Activated CD4-positive, alpha-beta memory T cell treated with anti-CD3 and anti-CD28 coated beads, Interleukin-2, amount 10 ng/mL, durations not matched to agents 7 days and 5 days (primary cell): ENCODE data around the gene TPD52L2. TPM values are rescaled to one million over a fixed set of nuclear protein-coding genes. Genes with fewer than 3 reads are reported as not detected.

Source experiments
- CTCF ChIA-PET: fragments of 350-600 bp; sonication (Branson Sonifier 250); formaldehyde crosslinking; loops from one replicate; lab custom pipeline; 2021; ENCODE audit warnings: antibody characterized with exemption, inconsistent platforms; lab: Charles Lee
- POLR2A ChIA-PET: fragments of 350-600 bp; sonication (Branson Sonifier 250); formaldehyde crosslinking; loops from one replicate; lab custom pipeline; 2021; ENCODE audit warnings: antibody characterized with exemption; lab: Charles Lee
- DNase-seq: peaks from one replicate; pipeline ENCODE4 v3.0.0-alpha.2; 2020
- H3K27ac Mint-ChIP-seq: one replicate; pipeline ENCODE4 v1.8.0; 2021; ENCODE audit warnings: mild to moderate bottlenecking, mixed read lengths
- H3K27me3 Mint-ChIP-seq: one replicate; pipeline ENCODE4 v1.8.0; 2021; ENCODE audit warnings: mixed read lengths
- H3K36me3 Mint-ChIP-seq: one replicate; pipeline ENCODE4 v1.8.0; 2021; ENCODE audit warnings: low read depth, mixed read lengths
- H3K4me1 Mint-ChIP-seq: one replicate; pipeline ENCODE4 v1.8.0; 2021; ENCODE audit warnings: mixed read lengths
- H3K4me3 Mint-ChIP-seq: one replicate; pipeline ENCODE4 v1.8.0; 2021; ENCODE audit warnings: mild to moderate bottlenecking, mixed read lengths
- H3K9me3 Mint-ChIP-seq: one replicate; pipeline ENCODE4 v1.8.0; 2021; ENCODE audit warnings: mixed read lengths
- total RNA-seq, 2 experiments: library from RNA; stranded (reverse); gene quantifications; one replicate each; pipeline ENCODE4 v1.2.3, GENCODE V29; 2021

TPD52L2 gene
- total RNA-seq, 2 experiments from 2014 or later = 48.2 to 48.7 TPM

DNA sequence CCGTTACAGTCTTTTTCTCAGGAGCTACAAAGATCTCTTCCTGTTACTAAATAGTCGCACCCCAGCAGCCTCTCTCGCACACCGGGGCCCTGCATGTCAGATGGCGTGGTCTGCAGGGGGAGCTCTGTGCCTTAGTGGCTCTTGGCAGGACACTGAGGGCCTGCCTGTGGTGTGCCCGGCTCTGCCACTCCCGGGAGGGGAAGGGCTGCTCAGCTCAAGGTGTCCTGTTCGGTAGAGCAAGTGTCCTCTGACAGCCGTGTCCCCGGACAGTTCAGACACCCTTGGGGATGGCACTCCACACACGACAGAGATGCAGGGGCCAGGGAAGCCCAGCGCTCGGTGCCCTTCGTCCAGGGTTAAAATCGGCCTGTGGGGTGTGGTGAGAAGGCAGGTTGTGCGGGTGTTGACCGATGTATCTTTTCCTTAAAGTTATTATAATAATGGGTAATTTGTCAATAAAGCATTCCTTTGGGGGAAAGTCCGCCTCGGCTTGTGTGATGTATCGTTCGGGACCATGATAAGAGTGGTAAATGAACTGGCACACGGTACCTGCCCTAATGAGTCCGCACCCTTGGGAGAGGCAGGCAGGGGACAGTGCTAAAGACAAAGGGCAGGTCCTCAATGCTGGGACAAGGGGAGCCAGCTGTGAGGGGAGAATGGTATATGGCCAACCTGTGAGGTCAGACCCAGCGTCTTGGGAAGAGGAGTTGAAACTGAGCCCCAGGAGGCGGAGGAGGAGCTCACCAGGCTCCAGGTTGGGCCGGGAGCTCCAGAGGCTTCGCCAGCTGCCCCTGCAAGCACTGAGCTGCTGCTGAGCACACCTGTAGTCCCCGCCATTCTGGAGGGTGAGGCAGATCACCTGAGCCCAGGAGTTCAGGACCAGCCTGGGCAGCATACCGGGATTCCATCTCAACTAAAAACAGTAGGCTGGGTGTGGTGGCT lies 26.3 kb downstream of the TPD52L2 start:
- POLR2A ChIA-PET = interaction anchor here (0.9 kb wide), 1 partner anchor 13 kb away, joined by 4 read pairs; no protein-coding TSS in a partner anchor
- CTCF ChIA-PET = no interaction called here
- H3K27ac Mint-ChIP-seq = no peak overlapping the region
- H3K4me1 Mint-ChIP-seq = peaks cover 14% of the 10 kb centered on the region
- DNase-seq = no peak
- no peaks in the 10 kb centered on the region for H3K27me3 Mint-ChIP-seq
- H3K4me3 Mint-ChIP-seq = no peak overlapping the region
- no peaks in the 10 kb centered on the region for H3K9me3 Mint-ChIP-seq
- peaks cover 28% of the 10 kb centered on the region for H3K36me3 Mint-ChIP-seq

DNA sequence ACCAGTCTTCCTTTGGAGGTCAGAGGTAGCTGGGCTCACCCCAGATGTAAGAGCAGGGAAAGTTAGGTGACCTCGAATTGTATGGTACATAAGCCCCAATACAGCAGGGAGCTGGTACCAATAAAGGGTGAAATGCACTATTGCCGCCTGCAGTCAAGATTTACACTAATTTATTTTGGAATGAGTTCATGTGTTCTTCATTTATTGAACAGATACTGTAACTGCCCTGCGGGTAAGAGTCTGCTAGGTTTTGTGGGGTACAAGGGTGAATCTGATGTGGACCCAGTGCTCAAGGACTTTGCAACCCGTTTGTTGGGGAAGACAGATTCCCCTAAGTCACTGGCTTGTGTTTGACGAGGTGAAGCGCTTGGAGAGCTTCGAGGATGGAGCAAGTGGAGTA lies 27.3 kb downstream of the TPD52L2 start:
- H3K4me3 Mint-ChIP-seq = no peak overlapping the region
- H3K9me3 Mint-ChIP-seq = no peaks in the 10 kb centered on the region
- no peaks in the 10 kb centered on the region for H3K27me3 Mint-ChIP-seq
- H3K36me3 Mint-ChIP-seq = peaks cover 28% of the 10 kb centered on the region
- peaks cover 21% of the 10 kb centered on the region for H3K4me1 Mint-ChIP-seq
- ChIA-PET CTCF (no interaction called here), POLR2A (no interaction called here)
- no peak for DNase-seq
- H3K27ac Mint-ChIP-seq = no peak overlapping the region

- H3K9me3 Mint-ChIP-seq = no peaks in the 10 kb centered on the region
- H3K4me3 Mint-ChIP-seq = peak overlapping the region; percentile 58
- ChIA-PET POLR2A (interaction anchor here (1.0 to 4.5 kb wide), 4 partner anchors 12 to 62 kb away, joined by 3 to 29 read pairs (median 6); partner anchors contain the start of genes TPD52L2 and UCKL1), CTCF (interaction anchor here (1.0 kb wide), 1 partner anchor 20 kb away, joined by 3 read pairs; no protein-coding TSS in a partner anchor)
- peaks cover 35% of the 10 kb centered on the region for H3K4me1 Mint-ChIP-seq
- H3K36me3 Mint-ChIP-seq = peaks cover 41% of the 10 kb centered on the region
- peak overlapping the region; percentile 72 for H3K27ac Mint-ChIP-seq
- no peak for DNase-seq
- no peaks in the 10 kb centered on the region for H3K27me3 Mint-ChIP-seq
Observed at GRCh38 chr20:63893999-63894357, 28.9 kb downstream of the TPD52L2 start.

DNA sequence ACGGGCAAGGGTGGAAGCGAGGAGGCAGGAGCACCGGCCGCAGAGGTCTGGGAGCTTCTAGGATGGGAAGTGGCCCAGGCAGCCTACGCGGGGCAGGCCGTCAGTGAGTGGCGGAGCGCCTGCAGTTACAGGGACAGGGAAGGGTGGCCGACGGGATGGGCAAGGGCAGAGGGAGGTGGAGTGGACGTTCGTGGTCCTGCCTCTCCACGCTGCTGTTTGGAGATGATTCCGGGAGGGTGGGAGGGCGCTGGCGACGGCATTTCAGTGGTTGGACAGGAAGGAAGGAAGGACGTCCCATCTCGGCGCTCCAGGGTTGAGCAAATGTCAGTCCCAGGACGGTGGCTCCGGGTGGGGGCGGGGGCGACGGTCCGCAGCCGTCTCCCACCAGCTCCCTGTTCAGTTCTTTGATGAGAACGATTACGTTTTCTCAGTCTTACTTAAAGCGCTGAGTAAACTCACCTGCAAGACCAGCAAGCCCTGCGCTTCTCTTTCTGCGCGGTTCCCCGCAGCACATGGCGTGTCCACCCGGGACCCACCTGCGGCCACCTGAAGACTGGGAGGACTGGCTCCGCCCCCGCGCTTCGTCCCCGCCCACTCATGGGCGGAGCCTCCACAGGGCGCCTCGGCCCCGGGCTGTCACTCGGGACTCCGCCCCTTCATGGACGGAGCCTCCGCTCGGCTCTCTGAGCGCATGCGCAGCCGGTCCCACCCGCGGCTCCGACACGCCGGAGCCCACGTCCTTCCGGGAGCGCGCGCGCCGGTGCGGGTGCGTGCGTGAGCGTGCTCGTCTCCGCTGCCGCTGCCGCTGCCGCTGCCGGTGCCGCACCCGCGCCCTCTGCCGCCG lies 29.5 kb downstream of the TPD52L2 start, which contains the start of gene DNAJC5:
Gene DNAJC5 (plus strand): TSS at position 769 of the 844 bp plus-strand sequence. CDS start 33,220 bp downstream, outside the sequence.
- Mint-ChIP-seq H3K27ac (peak within 1 kb of the TSS; percentile 99), H3K36me3 (peaks cover 41% of the 10 kb centered on the region), H3K4me1 (peaks cover 40% of the 10 kb centered on the region), H3K4me3 (peak within 1 kb of the TSS; percentile 95), H3K27me3 (no peaks in the 10 kb centered on the region), H3K9me3 (no peaks in the 10 kb centered on the region)
- ChIA-PET POLR2A (interaction anchor here (1.0 to 4.5 kb wide), 8 partner anchors 10 to 373 kb away, joined by 3 to 29 read pairs (median 6); partner anchors contain the start of genes PPDPF, TPD52L2 and UCKL1), CTCF (interaction anchor here (1.0 to 1.5 kb wide), 2 partner anchors 21 to 31 kb away, joined by 3 to 4 read pairs; no protein-coding TSS in a partner anchor)
- peak; percentile 97 for DNase-seq

GRCh38 chr20:63895202-63895951 lies 30.3 kb downstream of the TPD52L2 start:
- H3K9me3 Mint-ChIP-seq = no peaks in the 10 kb centered on the region
- DNase-seq = no peak
- H3K4me1 Mint-ChIP-seq = peaks cover 41% of the 10 kb centered on the region
- H3K4me3 Mint-ChIP-seq = peak overlapping the region; percentile 95
- POLR2A ChIA-PET = interaction anchor here (0.6 to 4.5 kb wide), 22 partner anchors 9 to 374 kb away, joined by 3 to 29 read pairs (median 4); partner anchors contain the start of genes ABHD16B, PPDPF, PRPF6 and PTK6
- no peaks in the 10 kb centered on the region for H3K27me3 Mint-ChIP-seq
- H3K27ac Mint-ChIP-seq = peak overlapping the region; percentile 99
- peaks cover 33% of the 10 kb centered on the region for H3K36me3 Mint-ChIP-seq
- CTCF ChIA-PET = interaction anchor here (1.2 to 2.2 kb wide), 4 partner anchors 30 to 143 kb away, joined by 4 to 11 read pairs (median 5); partner anchors contain the start of genes PRPF6, SAMD10 and TPD52L2

DNA sequence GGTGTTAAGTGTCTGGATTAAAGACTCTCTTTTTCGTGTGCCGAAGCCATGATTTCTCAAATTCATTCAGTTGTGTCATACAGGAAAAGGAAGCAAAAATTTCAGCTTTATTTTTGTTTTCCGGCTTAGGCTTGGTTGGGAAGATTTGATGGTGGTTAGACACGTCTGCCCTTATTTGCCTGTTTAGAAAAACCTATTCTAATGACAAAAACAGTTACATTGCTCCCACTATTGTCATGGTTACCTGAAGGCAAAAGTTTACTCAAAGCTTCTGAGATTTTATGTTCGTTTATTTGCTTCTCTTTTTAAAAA lies 30.8 kb downstream of the TPD52L2 start:
- Mint-ChIP-seq H3K4me3 (peak overlapping the region; percentile 95), H3K27me3 (no peaks in the 10 kb centered on the region), H3K27ac (peak overlapping the region; percentile 99), H3K9me3 (no peaks in the 10 kb centered on the region), H3K4me1 (peaks cover 46% of the 10 kb centered on the region), H3K36me3 (peaks cover 30% of the 10 kb centered on the region)
- POLR2A ChIA-PET = interaction anchor here (0.6 to 4.5 kb wide), 20 partner anchors 8 to 374 kb away, joined by 3 to 29 read pairs (median 4); partner anchors contain the start of genes ABHD16B, PPDPF, PRPF6 and PTK6
- DNase-seq = no peak
- CTCF ChIA-PET = interaction anchor here (1.2 to 2.2 kb wide), 6 partner anchors 31 to 358 kb away, joined by 4 to 11 read pairs (median 5); partner anchors contain the start of genes ARFRP1, PRPF6, PTK6 and SAMD10

GRCh38 chr20:63896264-63897105 lies 31.4 kb downstream of the TPD52L2 start:
- peaks cover 52% of the 10 kb centered on the region for H3K4me1 Mint-ChIP-seq
- peak overlapping the region; percentile 99 for H3K27ac Mint-ChIP-seq
- no peaks in the 10 kb centered on the region for H3K27me3 Mint-ChIP-seq
- no peaks in the 10 kb centered on the region for H3K9me3 Mint-ChIP-seq
- CTCF ChIA-PET = interaction anchor here (1.2 to 2.2 kb wide), 6 partner anchors 32 to 359 kb away, joined by 4 to 11 read pairs (median 5); partner anchors contain the start of genes ARFRP1, PRPF6, PTK6 and SAMD10
- peak overlapping the region; percentile 95 for H3K4me3 Mint-ChIP-seq
- peaks cover 33% of the 10 kb centered on the region for H3K36me3 Mint-ChIP-seq
- POLR2A ChIA-PET = interaction anchor here (0.8 to 4.5 kb wide), 19 partner anchors 8 to 375 kb away, joined by 3 to 29 read pairs (median 4); partner anchors contain the start of genes ABHD16B, PPDPF, PRPF6 and PTK6
- peak; percentile 42 for DNase-seq

DNA sequence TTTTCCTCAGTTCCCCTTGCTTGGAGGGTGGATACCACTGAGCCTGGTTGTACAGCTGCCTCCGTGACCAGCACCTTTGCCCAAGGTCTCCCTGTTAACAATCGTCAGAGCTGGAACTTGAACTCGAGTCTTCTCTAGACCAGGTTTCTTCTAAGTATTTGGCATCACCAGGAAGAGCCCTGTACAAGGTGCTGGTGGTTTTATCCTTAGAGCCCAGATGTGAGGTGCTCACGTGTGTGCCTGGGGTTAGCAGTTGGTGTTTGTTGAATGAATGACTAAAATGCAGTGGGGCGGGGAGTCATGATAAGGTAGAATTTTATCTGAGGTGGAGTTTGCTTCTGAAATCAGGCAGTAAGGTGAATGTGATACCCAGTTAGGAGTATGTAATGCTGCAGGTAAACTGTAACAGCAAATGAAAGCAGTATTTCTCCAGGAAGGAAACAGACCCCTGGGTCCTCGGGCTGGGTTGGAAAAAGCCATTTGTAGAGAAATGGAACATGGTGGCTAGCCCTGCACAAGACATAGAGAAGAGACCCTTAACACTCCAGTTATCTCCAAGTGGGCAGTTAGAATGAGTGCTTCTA lies 33.0 kb downstream of the TPD52L2 start:
- H3K4me1 Mint-ChIP-seq = peaks cover 64% of the 10 kb centered on the region
- H3K4me3 Mint-ChIP-seq = peak overlapping the region; percentile 1
- ChIA-PET POLR2A (interaction anchor here (0.8 to 4.5 kb wide), 3 partner anchors 32 to 35 kb away, joined by 3 to 29 read pairs (median 7); partner anchors contain the start of gene TPD52L2), CTCF (no interaction called here)
- DNase-seq = no peak
- no peaks in the 10 kb centered on the region for H3K27me3 Mint-ChIP-seq
- peak overlapping the region; percentile 27 for H3K27ac Mint-ChIP-seq
- H3K36me3 Mint-ChIP-seq = peaks cover 40% of the 10 kb centered on the region
- H3K9me3 Mint-ChIP-seq = no peaks in the 10 kb centered on the region

DNA sequence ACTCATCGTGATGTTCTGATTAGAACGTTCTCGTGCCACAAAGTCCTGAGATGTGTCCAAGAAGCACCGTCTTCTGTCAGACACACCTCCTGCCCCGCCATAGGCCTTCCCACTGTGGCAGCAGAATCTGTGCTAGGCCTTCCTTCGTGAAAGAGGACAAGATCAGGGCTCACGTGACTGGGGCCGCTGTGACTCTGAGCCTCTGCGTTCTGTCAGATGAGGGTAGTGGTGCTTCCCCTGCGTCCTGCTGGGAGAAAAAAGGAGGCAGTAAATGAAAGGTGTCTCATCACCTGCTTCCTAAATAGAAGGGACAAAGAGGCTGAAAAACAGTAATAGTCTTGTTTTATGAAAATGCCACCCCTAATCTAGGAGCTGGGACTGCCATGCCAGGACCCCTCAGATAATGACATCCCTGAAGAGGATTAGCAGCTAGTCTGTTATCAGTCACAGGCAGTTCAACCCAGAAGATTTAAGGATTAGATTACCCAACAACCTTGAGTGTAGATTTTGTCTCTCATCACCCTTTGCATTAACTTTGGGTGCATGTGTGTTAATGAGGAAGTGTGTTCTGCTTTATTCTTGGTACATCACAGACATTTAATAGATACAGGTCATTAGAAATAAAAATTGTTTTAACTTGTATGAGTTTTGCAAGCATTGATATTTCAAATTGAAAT lies 34.0 kb downstream of the TPD52L2 start:
- ChIA-PET CTCF (no interaction called here), POLR2A (interaction anchor here (0.8 to 1.4 kb wide), 2 partner anchors 33 to 34 kb away, joined by 3 to 7 read pairs; partner anchors contain the start of gene TPD52L2)
- H3K27me3 Mint-ChIP-seq = no peaks in the 10 kb centered on the region
- H3K36me3 Mint-ChIP-seq = peaks cover 44% of the 10 kb centered on the region
- no peak overlapping the region for H3K4me3 Mint-ChIP-seq
- H3K4me1 Mint-ChIP-seq = peaks cover 71% of the 10 kb centered on the region
- H3K27ac Mint-ChIP-seq = peak overlapping the region; percentile 27
- no peaks in the 10 kb centered on the region for H3K9me3 Mint-ChIP-seq
- DNase-seq = no peak

GRCh38 chr20:63900413-63900812 lies 35.3 kb downstream of the TPD52L2 start:
- Mint-ChIP-seq H3K4me3 (no peak overlapping the region), H3K27me3 (no peaks in the 10 kb centered on the region), H3K36me3 (peaks cover 54% of the 10 kb centered on the region), H3K4me1 (peaks cover 74% of the 10 kb centered on the region), H3K27ac (peak overlapping the region; percentile 23), H3K9me3 (no peaks in the 10 kb centered on the region)
- ChIA-PET POLR2A (no interaction called here), CTCF (no interaction called here)
- DNase-seq = no peak
